ENCODE data around the gene FAAH.

FAAH gene

DNA sequence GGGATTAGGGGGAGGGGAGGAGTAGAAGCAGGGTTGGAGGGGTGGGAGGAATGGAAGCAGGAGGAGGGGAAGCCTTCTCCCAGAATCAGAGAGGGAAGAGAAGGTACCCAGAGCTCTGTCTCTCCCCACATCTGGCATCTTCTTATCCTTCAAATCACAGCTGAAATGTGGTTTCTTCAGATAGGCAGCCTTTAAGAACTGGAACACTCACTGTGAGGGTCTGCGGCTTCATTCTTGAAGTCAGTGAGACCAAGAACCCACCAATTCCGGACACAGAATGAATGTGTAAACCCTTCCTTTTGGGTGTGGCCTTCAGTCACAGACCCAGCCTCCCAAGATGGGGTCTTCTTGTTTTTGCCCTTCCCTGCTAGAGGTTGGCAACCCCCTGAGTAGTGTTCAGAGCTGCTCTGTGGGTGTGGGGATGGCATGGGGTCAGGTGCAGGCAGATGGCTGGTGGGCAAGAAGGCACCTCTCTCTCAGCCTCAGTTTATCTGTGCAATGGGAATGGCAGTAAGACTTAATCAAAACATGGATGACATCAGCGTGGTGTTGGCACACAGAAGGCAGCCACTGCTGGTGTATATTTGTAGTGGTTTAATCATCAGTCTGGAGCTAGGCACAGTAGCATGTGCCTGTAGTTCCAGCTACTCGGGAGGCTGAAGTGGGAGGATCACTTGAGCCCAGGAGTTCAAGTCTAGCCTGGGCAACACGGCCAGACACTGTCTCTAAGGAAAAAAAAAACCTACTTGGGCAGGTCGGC is 7.2 kb downstream of the FAAH start:
- DNase-seq = no peak

DNA sequence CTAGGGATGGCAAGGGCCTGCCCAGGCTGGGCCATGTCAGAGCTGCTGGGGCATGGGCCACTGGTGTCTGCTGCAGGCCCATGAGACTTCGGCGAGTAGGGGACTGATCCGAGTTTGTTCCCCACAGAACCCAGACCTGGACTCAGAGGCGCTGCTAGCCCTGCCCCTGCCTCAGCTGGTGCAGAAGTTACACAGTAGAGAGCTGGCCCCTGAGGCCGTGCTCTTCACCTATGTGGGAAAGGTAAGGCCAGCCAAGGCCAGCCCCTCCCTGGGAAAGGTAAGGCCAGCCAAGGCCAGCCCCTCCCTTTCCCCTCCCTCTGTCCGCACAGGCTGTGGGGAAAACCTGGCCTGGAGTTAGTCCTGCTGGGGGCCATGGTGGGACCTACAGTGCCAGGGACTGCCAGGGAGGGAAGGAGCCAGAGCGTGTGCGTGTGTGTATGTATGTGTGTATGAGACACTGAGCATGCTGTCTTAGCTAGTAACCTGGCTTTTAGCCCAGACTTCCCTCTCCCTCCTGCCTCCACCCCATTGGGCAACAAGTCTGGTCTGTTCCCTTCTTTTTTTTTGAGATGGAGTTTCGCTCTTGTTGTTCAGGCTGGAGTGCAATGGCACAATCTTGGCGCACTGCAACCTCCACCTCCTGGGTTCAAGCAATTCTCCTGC is 8.0 kb downstream of the FAAH start:
- DNase-seq = no peak

DNA sequence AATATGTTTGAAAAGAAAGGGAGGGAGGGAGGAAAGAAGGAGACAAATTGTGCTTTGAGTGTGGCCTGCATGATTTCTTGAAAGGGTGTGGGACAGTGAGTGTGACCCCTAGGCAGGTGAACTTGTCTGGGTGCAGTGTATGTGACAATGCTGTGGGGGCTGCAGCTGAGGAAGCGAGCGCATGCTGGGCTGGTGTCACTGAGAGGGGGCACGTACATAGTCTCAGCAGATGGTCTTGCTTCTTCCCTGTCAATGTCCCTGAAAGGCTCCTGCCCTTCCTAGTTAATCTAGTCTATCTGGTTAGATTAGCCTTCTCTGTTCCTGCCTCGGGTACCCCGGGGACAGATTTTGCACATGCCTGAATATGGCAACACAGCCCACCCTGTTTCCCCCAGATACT is 9.8 kb downstream of the FAAH start:
- DNase-seq = no peak

DNA sequence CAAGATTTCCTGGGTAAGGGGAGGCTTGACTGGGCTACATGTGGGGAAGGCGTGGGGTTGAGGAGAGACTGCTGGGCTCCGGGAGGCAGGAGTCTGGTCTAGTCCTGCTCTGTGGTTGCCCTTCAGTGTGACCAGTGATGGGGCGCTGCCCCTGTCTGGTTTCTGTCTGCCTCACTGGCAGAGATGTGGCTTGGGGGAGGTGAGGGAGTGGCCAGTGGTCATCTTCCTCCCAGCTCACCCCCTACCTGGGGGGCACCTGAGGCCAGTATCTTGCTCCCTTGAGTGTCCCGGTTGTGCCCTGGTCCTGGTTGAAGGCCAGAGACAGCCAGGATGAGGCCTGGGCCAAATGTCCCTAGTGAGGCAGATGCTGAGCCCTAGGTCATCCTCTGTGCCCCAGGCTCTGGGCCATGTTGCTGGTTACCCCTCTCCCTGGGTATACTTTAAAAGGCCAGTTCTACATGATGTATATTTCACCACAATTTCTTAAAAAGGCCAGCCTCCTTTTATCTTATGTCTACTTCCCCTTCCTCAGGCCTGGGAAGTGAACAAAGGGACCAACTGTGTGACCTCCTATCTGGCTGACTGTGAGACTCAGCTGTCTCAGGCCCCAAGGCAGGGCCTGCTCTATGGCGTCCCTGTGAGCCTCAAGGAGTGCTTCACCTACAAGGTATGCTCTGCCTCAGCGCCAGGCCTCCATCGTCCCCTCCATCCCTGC is 10.5 kb downstream of the FAAH start:
- DNase-seq = no peak

DNA sequence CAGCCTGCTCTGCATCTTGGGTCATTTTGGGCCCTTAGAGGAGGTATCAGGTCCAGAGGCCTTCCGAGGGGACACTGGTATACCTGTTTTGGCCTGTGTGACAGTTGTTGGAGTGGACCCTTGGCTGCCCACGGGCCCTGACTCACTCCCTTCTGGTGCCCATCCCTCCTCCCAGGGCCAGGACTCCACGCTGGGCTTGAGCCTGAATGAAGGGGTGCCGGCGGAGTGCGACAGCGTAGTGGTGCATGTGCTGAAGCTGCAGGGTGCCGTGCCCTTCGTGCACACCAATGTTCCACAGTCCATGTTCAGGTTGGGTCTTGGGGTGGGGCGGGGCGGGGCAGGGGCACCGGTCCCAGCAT is 11.1 kb downstream of the FAAH start:
- no peak for DNase-seq

DNA sequence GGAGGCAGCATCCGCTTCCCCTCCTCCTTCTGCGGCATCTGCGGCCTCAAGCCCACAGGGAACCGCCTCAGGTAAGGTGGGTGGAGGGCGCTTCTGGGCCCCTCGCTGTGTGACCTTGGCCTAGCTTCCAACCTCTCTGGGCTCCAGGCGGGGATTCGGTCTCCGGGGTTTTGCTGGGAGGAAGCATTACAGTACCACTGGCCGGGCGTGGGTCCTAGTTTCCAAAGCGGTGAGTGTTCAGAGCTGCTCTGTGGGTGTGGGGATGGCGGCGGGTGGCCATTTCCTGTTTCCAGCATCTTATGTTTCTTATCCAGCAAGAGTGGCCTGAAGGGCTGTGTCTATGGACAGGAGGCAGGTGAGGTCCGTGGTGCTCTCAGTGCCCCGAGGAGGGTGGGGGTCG is 11.6 kb downstream of the FAAH start:
- no peak for DNase-seq

DNA sequence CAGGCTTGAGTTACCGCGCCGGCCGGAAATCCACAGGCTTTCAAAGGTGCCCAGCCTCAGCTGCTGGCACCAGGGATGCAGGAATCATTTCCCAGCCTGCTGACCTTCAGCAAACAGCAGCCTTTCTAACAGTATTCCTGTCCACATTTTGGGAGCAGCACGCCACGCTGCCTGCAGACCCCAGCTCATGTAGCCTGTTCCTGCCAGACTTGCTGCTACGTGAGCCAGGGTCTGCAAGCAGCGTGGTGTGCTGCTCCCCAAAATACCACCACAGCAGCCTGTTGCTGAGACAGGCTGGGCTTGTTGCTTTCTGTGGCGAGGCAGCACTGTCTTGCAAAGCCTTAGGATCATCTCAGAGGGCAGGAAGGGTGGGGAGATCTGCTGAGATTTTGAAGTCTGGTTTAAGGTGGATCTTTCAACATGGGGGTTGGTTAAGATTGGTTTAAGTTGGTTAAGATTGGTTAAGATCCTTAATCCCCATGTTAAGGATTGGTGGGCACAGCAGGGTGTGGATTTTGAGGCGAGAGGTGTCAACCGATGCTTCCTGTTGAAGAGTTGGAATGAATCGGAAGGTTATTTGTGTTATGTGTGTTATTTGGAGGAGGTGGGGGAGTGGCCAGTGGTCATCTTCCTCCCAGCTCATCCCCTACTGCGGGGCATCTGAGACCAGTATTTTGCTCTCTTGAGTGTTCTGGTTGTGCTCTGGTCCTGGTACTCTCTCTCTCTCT is 12.9 kb downstream of the FAAH start:
- DNase-seq = no peak

DNA sequence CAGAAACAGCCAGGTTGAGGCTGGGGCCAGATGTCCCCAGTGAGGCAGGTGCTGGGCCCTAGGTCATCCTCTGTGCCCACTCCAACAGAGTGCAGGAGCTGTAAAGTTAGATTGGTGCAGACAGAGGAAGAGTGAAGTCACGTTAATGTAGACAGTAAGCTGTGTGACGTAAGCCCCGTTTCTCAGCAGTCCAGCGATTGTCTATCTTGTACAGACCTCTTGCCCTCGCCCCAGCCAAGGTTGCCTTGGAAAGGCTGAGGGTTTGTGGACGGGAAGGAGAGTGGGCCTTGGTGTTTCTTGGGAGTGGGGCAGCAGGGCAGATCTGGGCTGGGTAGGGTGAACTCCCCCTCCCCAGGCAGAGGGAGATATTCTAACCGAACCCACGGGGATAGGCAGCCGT is 13.5 kb downstream of the FAAH start:
- no peak for DNase-seq

DNA sequence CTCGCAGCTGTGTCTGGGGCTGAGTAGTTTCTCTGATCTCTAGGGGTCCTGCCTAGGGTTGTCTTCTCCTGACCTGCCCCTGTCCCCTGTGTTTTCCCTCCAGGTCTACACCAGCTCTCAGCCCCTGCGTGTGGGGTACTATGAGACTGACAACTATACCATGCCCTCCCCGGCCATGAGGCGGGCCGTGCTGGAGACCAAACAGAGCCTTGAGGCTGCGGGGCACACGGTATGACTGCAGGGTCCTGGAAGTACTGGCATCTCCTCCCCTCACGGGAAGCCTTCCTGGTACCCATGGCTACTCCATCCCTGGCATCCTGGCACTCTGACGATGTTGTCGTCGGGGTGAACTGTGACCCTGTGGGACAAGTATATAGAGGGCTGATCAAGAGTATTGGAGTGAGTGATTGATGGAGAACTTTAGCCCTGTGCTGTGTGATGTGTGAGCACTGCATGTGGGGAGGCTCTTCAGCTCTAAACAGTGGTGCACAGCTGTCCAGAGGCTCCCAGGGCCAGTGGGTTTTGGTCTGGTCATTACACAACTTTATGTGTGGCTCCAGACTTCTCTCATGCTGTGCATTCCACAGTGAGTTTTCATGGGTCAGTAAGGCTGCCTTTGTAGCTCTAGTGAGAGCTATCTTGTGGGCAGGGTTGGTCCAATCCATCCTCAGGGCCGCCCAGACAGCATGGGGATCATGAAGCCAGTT is 14.4 kb downstream of the FAAH start:
- DNase-seq = no peak

DNA sequence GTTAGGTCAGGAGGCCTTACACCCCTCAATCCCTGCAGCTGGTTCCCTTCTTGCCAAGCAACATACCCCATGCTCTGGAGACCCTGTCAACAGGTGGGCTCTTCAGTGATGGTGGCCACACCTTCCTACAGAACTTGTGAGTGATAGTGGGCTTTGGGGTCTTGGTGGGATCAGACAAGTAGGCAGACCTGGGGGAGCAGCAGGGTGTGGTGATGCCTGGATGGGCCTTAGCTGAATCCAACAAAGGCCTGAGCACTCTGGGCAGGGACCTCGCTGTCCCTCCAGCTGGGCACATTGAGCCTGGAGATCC is 14.9 kb downstream of the FAAH start:
- DNase-seq = no peak

DNA sequence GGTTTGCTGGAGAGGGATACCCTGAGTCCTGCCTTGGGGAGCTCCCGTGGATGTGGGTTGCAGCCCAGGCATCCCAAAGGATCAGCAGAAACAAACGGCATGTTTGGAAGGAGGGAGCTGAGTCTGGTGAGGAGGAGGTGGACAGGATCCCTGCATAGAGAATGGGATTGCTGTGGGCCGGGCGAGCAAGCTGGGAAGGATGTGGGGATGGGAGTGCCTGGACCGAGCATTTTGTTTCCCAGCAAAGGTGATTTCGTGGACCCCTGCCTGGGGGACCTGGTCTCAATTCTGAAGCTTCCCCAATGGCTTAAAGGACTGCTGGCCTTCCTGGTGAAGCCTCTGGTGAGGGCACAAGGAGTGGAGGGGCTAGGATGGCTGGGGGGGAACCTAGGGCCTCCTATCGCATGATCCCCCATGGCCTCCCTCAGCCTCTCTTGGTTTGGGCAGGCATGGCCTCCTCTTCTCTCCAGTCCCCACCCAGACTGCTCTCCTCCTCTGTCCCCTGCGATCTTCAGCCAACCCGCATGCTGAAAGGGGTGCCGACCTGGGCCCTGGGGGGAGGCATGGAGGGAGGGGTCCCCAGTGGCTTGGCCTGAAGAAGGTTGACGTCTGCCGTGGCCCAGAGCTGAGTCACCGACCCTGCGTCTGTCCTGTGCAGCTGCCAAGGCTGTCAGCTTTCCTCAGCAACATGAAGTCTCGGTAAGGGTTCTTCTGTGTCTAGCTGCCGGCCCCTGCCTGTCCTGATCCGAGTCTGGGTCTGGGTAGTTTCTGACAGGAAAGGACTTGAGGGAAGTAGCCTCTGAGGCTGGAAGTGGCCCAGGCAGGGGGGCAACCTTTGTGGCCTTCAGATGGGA is 16.3 kb downstream of the FAAH start:
- no peak for DNase-seq

DNA sequence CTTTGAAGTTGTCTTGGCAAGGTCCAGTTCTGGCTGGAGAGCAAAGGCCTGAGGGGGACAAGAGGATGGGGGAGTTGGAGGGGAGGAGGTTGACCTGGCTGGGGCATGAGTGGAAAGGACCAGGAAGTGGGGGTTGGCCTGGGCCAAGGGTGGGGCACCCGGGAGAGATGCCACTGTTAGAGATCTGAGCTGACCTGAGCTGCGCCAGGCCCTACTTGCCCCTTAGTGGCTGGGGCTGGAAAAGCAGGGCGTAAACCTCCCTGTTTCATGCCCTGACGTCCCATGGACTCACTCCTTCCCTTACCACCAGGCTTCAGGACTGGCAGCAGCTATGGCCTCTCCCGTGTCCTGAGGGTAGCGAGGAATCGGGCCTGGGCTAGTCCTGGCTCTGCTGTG is 16.9 kb downstream of the FAAH start:
- DNase-seq = no peak

DNA sequence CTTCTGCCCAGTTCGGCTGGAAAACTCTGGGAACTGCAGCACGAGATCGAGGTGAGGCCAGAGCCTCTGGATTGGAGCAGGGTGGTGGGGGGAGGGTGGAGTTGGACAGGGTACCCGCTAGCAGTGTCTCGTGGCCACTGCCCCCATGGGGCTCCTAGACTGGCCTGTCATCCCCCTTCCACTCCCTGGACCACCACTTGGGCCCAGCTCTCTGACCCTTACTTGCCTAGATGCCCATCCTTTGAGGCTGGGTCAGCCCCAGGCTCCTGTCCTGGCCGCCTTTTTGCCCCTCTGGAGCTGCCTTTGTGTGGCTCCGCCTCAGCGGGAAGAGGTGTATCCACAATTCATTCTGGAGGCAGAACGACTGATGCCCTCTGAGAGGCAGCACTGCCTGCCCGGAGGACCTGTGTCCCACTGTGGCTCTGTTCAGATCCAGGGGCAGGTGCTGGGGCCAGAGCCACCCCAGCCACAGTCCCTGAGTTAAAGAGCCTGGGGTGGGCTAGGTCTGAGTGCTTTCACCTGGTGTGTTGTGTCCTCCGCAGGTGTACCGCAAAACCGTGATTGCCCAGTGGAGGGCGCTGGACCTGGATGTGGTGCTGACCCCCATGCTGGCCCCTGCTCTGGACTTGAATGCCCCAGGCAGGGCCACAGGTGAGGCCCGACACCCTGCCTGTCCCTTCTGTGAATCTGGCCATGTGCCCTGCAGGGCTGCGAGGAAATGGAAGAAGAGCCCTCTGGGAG is 17.7 kb downstream of the FAAH start:
- DNase-seq = no peak

DNA sequence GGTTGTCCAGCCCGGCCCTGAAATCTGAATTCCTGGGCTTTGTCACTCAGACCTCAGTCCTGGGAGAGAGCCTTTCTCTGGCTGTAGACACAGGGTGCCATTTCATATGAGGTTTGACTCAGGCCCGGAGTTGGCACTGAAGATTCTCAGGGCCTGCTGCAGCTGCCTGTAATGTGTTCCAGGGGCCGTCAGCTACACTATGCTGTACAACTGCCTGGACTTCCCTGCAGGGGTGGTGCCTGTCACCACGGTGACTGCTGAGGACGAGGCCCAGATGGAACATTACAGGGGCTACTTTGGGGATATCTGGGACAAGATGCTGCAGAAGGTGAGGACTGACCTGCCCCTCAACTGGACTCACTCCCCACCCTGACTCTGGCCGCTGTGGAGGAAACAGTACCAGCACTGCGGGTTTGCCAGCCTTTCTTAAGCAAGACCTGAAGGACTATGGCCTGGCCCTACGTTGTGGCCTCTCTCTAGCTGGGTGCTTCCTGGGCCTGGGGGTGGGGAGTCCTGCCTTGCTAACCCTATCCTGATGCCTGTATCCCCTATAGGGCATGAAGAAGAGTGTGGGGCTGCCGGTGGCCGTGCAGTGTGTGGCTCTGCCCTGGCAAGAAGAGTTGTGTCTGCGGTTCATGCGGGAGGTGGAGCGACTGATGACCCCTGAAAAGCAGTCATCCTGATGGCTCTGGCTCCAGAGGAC is 18.9 kb downstream of the FAAH start:
- DNase-seq = no peak

DNA sequence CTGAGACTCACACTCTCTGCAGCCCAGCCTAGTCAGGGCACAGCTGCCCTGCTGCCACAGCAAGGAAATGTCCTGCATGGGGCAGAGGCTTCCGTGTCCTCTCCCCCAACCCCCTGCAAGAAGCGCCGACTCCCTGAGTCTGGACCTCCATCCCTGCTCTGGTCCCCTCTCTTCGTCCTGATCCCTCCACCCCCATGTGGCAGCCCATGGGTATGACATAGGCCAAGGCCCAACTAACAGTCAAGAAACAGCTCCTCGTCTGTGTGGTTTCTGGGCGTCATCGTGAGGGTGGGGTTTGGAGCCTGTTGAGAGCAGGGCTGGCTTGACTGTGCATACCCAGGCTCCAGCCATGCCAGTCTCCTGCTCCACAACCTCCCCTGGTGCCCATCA is 19.5 kb downstream of the FAAH start:
- DNase-seq = no peak

DNA sequence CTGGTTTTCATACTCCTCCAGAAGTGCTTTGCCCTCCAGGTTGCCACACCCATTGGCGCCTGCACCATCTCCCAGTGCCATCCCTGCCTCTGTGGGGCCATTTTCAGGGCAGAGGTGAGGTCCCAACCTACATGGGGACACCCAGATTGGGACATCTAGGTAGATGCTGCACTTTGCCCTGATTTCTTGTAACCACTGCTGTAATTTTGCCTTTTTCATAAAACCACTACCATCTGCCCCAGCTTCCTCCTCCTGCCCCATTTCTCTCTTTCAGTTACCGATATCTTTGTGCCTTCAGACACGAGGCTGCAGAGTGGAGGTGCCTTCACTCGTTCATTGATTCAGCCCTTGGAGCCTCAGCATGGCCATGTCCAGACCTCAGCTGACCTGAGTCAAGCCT is 21.4 kb downstream of the FAAH start:
- no peak for DNase-seq

DNA sequence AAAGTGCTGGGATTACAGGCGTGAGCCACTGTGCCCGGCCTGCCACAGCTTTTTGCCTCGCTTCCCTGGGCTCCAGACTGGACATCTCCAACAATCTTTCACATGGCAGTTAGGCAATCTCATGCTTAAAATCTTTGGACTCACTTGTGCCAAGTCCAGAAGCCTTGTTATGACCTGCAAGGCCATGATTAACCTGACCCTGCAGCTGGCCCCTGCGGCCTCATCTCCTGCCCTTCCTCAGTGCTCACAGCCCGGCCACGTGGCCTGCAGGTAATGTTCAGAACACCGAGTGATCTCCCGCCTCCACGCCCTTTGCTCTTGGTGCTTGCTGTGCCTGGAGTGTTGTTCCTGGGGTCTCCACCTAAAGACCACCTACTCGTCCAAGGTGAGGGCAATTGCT is 24.9 kb downstream of the FAAH start:
- DNase-seq = no peak

DNA sequence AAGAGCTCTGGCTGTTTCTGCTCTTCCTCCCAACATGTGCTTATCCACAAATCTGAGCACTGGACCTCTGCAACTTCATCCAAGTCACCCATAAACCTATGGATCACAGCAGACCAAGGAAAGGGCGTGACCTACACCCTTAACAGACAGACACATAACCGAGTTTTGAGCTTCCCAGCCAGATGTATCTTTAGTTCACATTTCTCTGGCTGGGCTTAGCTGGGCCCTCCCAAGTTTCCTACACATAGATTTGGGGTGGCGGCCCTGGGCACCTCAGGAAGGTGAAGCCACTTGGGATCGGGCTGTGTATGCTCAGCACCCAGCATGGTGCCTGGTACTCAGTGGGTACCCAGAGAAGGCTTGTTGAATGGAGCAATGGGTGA is 26.4 kb downstream of the FAAH start:
- DNase-seq = no peak

DNA sequence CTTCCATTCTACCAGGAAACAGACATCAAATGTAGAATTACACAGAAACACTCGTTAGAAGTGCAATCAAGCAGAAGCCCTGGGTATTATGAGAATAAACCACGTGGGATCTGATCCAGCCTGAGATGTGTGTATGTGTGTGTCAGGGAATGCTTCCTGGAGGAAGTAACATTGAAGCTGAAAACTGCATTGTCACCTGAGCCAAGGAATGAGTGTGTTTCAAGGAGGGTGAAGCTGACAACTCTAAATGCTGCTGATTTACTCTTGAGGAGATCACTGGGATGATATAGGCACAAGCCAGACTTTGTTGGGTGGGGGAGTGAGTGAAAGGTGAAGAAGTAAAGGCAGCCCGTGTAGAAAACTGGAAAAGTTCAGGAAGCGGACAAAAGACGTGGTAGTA is 27.6 kb downstream of the FAAH start:
- DNase-seq = no peak

DNA sequence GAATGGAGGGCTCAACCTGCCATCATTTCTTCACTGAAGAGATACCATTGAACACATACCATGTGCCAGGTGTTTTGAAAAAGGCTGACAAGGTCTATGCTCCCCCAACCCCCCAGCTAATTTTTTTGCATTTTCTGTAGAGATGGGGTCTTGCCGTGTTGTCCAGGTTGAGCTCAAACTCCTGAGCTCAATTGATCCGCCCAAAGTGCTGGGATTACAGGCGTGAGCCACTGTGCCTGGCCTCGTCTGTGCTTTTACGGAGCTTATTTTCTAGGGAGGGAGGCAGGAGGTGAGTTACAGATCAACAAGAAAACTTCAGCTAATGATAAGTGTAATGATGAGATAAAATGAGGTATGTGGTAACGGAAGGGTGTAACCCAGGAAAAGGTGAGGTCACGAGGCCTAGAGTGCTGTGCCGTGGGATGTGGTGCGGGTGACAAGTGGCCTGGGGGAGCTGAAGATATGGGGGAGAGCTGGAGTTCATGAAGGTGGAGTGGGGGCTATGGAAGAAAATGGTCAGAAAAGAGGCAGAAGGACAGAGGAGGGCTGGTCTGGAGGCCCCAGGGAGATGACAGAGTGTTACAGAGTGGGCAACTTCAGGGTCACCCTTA is 28.2 kb downstream of the FAAH start:
- DNase-seq = no peak

Data from NCI-H1436 treated with DMSO at 0.1 percent for 48 hours (cell line).